A673 (cell line): Measurements from ENCODE around the gene SBF2.

Experiments
- CTCF ChIP-seq: fragments of 300-800, 200-600 bp; sonication (generic); conservative IDR thresholded peaks from 2 replicates; pipeline ENCODE4 v1.5.1; 2017; ENCODE audit warnings: low read depth, mild to moderate bottlenecking, antibody characterized with exemption, low read length, moderate library complexity, mixed read lengths
- EZH2 ChIP-seq: fragments of 200-600 bp; sonication (generic); IDR thresholded peaks from 2 replicates; pipeline ENCODE4 v1.6.1; 2017; ENCODE audit warnings: borderline replicate concordance, low read depth, mild to moderate bottlenecking, mixed read lengths, antibody characterized with exemption, low read length; ENCODE audit not compliant: poor library complexity, severe bottlenecking

- TF ChIP-seq CTCF (no peak), EZH2 (no peak)
Observed at GRCh38 chr11:9888938-9889337, 405.1 kb downstream of the SBF2 start.
